Gastroesophageal sphincter (tissue), 4 donors: ENCODE measurements around the gene TFG. TPM values are rescaled to one million over a fixed set of nuclear protein-coding genes. Genes with fewer than 3 reads are reported as not detected.

Experiments
- ATAC-seq: fragments of 150-250 bp; one replicate; pipeline ENCODE4 v1.9.1; 2016; ENCODE audit warnings: mild to moderate bottlenecking, moderate library complexity
- H3K27ac ChIP-seq, 4 donors: fragments of 200-600 bp; sonication (generic) in 3 of 4; 1 replicate in 3 of 4; 2 replicates in 1 of 4; pipeline ENCODE4 v1.5.1; 2016 to 2019
- H3K27me3 ChIP-seq: fragments of 200-600 bp; sonication (generic); one replicate; pipeline ENCODE4 v1.5.1; 2019
- H3K36me3 ChIP-seq, 2 donors: fragments of 200-600 bp; sonication (generic); one replicate each; pipeline ENCODE4 v1.5.1; 2019; ENCODE audit warnings: control low read depth in 1 of 2
- H3K4me1 ChIP-seq, 3 donors: fragments of 200-600 bp; sonication (generic); 1 replicate in 2 of 3; 2 replicates in 1 of 3; pipeline ENCODE4 v1.5.1; 2016 to 2019; ENCODE audit warnings: control low read depth in 2 of 3
- H3K4me3 ChIP-seq, 2 donors: fragments of 200-600 bp; sonication (generic); one replicate each; pipeline ENCODE4 v1.5.1; 2019; ENCODE audit warnings: mild to moderate bottlenecking in 1 of 2, moderate library complexity in 1 of 2
- H3K9me3 ChIP-seq, 3 donors: fragments of 200-600 bp; sonication (generic); one replicate each; pipeline ENCODE4 v1.5.1; 2017 to 2019; ENCODE audit warnings: control low read depth in 2 of 3
- EP300 ChIP-seq: sonication (generic); formaldehyde crosslinking; IDR thresholded peaks from one replicate; pipeline ENCODE4 v1.6.1; 2017; ENCODE audit warnings: antibody characterized with exemption, mild to moderate bottlenecking
- POLR2A ChIP-seq, 2 donors: fragments of 450-650 bp; IDR thresholded peaks; one replicate each; pipeline ENCODE4 v1.6.1; 2017; ENCODE audit warnings: antibody characterized with exemption in 2 of 2, mild to moderate bottlenecking in 2 of 2, moderate library complexity in 1 of 2
- POLR2AphosphoS5 ChIP-seq: sonication (generic); formaldehyde crosslinking; IDR thresholded peaks from one replicate; pipeline ENCODE4 v1.6.1; 2017; ENCODE audit warnings: antibody characterized with exemption
- WGBS, 2 donors: methylation state at CpG; one replicate each; pipeline ENCODE4 v1.1.5; 2018; ENCODE audit warnings: low coverage in 1 of 2; 5-methylcytosine and 5-hydroxymethylcytosine counted together
- total RNA-seq, 4 donors: library from RNA; depleted of rRNA; stranded (reverse); fragments of >200 nt; gene quantifications; one replicate each; pipeline ENCODE4 v1.1.0, GENCODE V29; 2016
- TF ChIP-seq, protein P1 (sequence below), 4 experiments: fragments of 200-600 bp in 2 of 4; fragments of 450-650 bp in 2 of 4; sonication (generic) in 1 of 4; IDR thresholded peaks; one replicate each; pipeline ENCODE4 v1.5.1; 2017 to 2019; ENCODE audit warnings: antibody characterized with exemption in 4 of 4, mild to moderate bottlenecking in 2 of 4, moderate library complexity in 2 of 4

TFG gene
- total RNA-seq, 4 donors from 2014 or later = 61.9 to 72.7 (median 64.1) TPM

DNA sequence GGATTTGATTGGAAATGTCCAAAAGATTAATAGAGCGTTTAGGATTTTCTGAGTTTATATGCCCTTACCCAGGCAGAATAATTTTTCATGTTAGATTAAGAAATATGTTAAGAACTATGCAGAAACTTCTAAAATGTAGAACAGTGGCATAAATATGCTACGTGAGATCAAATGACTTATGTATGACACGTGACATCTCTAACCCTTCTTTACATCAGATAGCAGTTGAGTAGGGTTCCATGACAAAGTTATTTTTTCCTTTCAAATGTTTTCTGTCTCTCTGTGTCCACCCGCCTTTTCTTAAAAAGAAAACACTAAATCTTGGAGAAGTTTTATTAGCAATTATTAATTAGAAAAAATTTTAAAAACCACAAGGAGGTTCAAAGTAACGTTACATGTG is 8.6 kb upstream of the TFG start:
- Histone ChIP-seq H3K9me3 (no peaks in the 10 kb centered on the region), H3K36me3 (no peaks in the 10 kb centered on the region), H3K27me3 (peaks cover 17% of the 10 kb centered on the region), H3K27ac (no peak overlapping the region), H3K4me1 (no peaks in the 10 kb centered on the region), H3K4me3 (no peak overlapping the region)
- TF ChIP-seq POLR2A (IDR thresholded peaks at IDR 0.05) = no peak
- TF ChIP-seq, protein P1, sequence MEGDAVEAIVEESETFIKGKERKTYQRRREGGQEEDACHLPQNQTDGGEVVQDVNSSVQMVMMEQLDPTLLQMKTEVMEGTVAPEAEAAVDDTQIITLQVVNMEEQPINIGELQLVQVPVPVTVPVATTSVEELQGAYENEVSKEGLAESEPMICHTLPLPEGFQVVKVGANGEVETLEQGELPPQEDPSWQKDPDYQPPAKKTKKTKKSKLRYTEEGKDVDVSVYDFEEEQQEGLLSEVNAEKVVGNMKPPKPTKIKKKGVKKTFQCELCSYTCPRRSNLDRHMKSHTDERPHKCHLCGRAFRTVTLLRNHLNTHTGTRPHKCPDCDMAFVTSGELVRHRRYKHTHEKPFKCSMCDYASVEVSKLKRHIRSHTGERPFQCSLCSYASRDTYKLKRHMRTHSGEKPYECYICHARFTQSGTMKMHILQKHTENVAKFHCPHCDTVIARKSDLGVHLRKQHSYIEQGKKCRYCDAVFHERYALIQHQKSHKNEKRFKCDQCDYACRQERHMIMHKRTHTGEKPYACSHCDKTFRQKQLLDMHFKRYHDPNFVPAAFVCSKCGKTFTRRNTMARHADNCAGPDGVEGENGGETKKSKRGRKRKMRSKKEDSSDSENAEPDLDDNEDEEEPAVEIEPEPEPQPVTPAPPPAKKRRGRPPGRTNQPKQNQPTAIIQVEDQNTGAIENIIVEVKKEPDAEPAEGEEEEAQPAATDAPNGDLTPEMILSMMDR (IDR thresholded peaks at IDR 0.05) = no peak
- TF ChIP-seq EP300 = no peak
- TF ChIP-seq POLR2AphosphoS5 = no peak
- WGBS, 2 donors = 77 to 80% methylated on average over 4 to 5 of the region's 5 CpGs
- ATAC-seq = no peak

- Histone ChIP-seq H3K4me1 (no peaks in the 10 kb centered on the region), H3K27ac (no peak overlapping the region), H3K27me3 (peaks cover 8% of the 10 kb centered on the region), H3K9me3 (no peaks in the 10 kb centered on the region), H3K36me3 (no peaks in the 10 kb centered on the region), H3K4me3 (no peak overlapping the region)
- TF ChIP-seq EP300 = no peak
- TF ChIP-seq, protein P1 (IDR thresholded peaks at IDR 0.05) = no peak
- no peak for TF ChIP-seq POLR2A (IDR thresholded peaks at IDR 0.05)
- no peak for TF ChIP-seq POLR2AphosphoS5
- WGBS, 2 donors = 53 to 71% methylated on average over 3 to 4 of the region's 4 CpGs
- ATAC-seq = no peak
Observed at GRCh38 chr3:100702082-100702979, 7.0 kb upstream of the TFG start.

GRCh38 chr3:100702980-100703345 is 6.3 kb upstream of the TFG start:
- H3K36me3 ChIP-seq = no peaks in the 10 kb centered on the region
- no peaks in the 10 kb centered on the region for H3K4me1 ChIP-seq
- H3K9me3 ChIP-seq = no peaks in the 10 kb centered on the region
- TF ChIP-seq, protein P1 (IDR thresholded peaks at IDR 0.05) = no peak
- TF ChIP-seq POLR2AphosphoS5 (no peak), EP300 (no peak), POLR2A (IDR thresholded peaks at IDR 0.05) (no peak)
- H3K4me3 ChIP-seq = no peak overlapping the region
- WGBS, 2 donors = 75 to 87% methylated on average over 4 to 5 of the region's 5 CpGs
- ATAC-seq = no peak
- no peak overlapping the region for H3K27ac ChIP-seq
- peaks cover 1% of the 10 kb centered on the region for H3K27me3 ChIP-seq

- WGBS, 2 donors = 51 to 81% methylated on average over 4 of the region's 4 CpGs
- Histone ChIP-seq H3K4me3 (no peak overlapping the region), H3K9me3 (no peaks in the 10 kb centered on the region), H3K36me3 (no peaks in the 10 kb centered on the region), H3K4me1 (peaks cover 0 to 5% (median 0%) of the 10 kb centered on the region in 3 donors), H3K27me3 (no peaks in the 10 kb centered on the region), H3K27ac (no peak overlapping the region)
- no peak for ATAC-seq
- TF ChIP-seq POLR2A (IDR thresholded peaks at IDR 0.05) (no peak), POLR2AphosphoS5 (no peak), EP300 (no peak)
- TF ChIP-seq, protein P1 (IDR thresholded peaks at IDR 0.05) = no peak
Observed at GRCh38 chr3:100703865-100704264, 5.4 kb upstream of the TFG start.

GRCh38 chr3:100706365-100706764 is 2.9 kb upstream of the TFG start:
- 43 to 69% methylated on average over 3 of the region's 3 CpGs for WGBS, 2 donors
- peaks cover 0 to 19% (median 12%) of the 10 kb centered on the region in 3 donors for H3K4me1 ChIP-seq
- no peak overlapping the region for H3K4me3 ChIP-seq
- H3K27ac ChIP-seq = no peak overlapping the region
- TF ChIP-seq POLR2A (IDR thresholded peaks at IDR 0.05) (no peak), POLR2AphosphoS5 (no peak), EP300 (no peak)
- TF ChIP-seq, protein P1 (IDR thresholded peaks at IDR 0.05) = no peak
- no peaks in the 10 kb centered on the region for H3K9me3 ChIP-seq
- H3K36me3 ChIP-seq = no peaks in the 10 kb centered on the region
- no peak for ATAC-seq
- H3K27me3 ChIP-seq = no peaks in the 10 kb centered on the region
